NOMO-1 treated with dmso at 0.1 percent for 144 hours (cell line): ENCODE data around the gene FRK.
A peak's percentile ranks its signal among the peaks of the same experiment; 100 is the strongest.
"Not testable (repeated sequence)": the region's sequence is repeated elsewhere in the genome, so short reads cannot be mapped to it uniquely, and the experiment has no call there.

Experiments
- DNase-seq: peaks from one replicate; lab custom pipeline; 2025; ENCODE audit not compliant: unreplicated experiment; lab: John Stamatoyannopoulos, UW

Gene FRK

DNA sequence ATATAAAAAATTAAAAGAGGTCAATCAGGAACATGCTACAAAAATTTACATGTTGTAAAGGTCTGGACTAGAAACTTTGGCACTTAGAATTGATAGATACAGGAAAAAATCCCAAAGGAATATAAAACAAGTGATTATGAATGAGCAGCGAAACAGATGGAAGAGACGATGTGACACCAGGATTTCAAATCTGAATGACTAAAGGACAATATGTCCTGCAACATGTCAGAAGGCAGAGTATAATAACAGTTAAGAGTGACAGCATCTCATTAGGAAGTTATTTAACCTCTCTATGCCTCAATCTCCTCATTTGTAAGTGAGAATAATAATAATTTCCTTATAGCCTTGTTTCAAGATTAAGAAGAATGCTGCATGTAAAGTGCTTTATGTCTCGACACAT lies 50.3 kb downstream of the FRK start:
- DNase-seq: no peak

DNA sequence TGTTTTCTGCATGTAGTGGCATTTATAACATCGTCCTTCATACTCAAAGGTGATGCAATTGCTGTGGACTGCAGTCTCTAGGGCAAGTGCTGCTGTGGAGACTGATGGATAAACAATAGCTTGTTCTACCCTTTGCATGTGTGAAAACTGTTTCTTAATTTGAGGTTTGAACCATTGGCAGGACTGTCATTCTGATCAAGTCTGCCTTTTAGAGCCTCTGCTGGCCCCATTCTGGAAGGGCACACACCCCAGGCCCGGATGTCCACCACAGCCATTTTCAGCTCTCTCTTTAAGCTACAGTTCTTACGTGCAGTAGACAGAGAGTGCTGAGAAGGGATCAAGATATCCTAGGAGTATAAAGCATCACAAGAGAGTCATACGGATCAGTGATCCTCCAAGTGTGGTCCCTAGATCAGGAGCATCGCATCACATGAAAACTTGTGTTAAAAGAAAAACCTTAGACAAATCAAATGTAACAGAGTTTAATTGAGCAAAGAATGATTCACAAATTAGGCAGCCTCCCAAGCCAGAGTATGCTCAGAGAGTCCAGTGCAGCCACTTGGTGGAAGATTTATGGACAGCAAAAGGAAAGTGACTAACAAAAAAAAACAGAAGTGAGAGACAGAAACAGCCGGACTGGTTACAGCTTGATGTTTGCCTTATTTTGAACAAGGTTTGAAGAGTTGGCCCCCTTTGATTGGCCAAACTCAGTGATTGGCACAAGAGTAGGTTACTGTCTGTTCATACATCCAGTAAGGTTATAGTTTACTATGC lies 52.0 kb downstream of the FRK start:
- DNase-seq: peak; percentile 93

DNA sequence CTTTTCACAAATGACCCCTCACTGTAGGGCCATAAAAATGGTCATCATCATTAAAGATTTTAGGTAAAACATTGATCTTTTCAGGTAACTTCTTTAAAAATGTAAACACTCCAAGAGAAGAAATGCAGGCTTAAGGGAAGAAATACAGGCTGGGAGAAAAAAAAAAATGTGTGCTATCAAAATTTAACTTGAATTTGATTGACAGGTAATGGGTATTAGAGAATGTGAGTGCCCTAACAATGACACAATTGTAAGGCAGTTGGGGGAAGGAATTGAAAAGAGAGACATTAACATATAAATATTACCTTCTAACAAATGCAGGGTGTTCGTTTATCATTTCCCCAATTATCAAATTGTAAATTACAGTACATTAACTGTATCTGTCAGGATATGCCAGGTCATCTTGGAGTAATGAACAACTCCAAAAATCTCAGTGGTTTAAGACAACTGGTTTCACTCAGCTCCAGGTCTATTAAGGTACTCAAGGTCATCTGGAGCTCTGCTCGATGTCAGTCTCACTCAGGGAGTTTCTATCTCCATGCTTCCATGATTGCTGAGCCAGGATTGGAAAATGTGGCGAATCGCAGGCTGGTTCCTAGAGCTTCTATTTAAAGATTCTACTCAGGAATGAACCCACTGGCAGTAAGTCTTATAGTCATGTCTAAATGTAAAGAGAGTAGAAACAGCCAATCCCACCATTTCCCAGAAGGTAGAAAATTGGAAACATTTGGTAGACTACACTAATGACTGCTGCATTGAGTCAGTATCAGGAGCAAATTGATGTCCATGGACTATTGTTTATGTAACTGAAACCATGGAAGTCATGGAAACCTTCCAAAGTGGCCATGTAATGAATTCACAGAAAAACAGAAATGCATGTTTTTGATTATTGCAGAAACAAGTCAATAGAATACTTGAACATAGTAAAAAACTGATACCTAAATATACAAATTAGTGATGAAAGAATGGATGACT lies 55.6 kb downstream of the FRK start:
- DNase-seq: no peak

DNA sequence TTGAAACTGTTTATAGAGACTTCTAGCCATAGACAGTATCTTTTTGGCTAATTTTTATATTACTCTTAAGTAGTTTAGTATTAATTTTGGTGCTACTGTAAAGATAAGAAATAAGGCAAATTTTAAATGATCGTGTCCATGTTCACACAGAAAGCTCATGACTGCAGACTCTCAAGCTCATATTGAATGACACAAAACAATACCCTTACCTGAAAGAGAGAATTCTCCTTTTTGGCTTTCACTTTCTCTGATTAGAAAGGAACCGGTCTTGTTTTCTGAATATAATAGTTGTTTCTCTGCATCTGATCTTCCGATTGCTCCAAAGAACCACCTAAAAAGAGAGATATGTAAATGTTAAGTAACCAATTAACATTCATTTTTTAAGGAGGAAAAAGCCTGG lies 57.0 kb downstream of the FRK start:
- no peak for DNase-seq

GRCh38 chr6:116002756-116003155 lies 57.9 kb downstream of the FRK start:
- DNase-seq: no peak

DNA sequence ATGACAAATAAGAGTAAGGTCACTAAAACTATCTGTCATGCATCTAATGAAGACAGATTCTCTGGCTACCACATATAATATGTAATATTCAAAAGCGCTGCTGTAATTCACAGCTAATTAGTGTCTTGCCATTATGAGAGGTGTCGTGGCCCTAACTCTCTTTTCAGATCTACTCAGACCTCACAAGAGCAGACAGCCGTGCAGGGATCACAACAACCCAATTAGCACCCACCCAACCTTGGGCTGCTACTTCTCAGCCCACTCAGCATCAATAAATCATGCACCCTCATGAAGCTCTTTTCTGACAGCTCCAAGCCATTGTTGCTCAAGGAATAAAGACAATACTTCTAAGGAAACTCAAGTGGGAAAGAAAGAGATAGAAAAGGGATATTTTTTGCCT lies 61.5 kb downstream of the FRK start:
- DNase-seq: no peak

DNA sequence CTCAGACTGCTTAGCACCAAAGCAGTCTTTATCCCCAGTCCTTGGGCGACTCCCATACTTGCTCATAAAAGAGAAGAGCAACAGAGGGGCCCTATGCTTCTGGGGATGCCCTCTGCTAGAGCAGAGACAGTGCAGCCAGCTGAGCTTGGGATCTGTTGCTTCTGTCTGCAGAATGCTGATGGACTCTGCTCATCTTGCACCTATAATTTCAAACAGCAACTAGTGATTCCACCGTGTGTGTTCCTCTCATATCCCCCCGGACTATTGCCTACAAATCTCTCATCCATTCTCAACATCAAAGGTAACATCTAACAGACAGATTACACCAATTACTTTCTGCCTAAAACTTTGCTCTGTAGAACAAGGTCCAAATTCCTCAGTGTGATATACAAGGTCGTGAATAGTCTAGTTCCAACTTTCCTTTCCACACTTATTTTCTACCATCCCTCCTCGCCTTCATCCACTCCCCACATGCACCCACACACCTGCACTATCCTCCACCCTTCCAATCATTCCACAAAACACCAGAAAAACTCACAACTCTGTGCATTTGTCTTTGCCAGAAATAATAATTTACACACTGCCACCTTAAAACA lies 62.6 kb downstream of the FRK start:
- DNase-seq: no peak

GRCh38 chr6:115986026-115986425 lies 74.7 kb downstream of the FRK start:
- DNase-seq: no peak

DNA sequence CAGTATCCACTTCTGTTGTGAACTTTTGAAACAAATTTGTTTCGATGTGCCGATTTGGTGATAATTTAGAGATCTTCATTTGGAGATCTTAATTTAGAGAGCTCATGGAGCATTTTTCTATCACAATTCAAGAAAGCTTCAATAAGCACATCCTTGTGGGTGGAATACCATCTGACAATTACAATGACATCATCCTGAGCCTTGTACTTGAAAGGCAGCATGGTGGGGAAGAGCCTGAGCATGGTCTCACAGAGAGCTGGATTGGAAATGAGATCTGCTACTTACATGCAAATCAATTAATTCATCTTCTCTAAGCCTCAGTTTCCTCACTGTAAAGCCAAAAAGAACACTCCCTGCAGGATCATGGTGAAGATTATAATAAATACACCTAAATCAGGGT lies 75.9 kb downstream of the FRK start:
- DNase-seq: no peak

- DNase-seq: no peak
Observed at GRCh38 chr6:115983998-115984397, 76.7 kb downstream of the FRK start.

DNA sequence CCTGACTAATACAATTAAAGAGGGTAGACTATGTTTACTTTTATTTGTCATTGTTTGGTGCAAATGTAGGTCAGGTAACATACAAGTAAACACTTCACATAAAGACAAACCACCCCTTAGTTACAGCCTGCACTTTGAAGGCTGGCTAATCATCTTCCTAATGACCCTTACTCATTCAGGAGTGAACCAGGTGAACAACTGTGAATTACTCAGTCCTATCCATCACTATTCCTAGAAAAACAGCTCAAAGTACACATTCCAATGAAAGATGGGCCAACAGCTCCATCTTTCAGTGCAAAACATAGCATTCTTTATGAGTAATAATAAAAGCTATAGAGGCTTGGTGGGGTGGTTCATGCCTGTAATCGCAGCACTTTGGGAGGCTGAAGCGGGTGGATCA lies 78.2 kb downstream of the FRK start:
- no peak for DNase-seq

- no peak for DNase-seq
Observed at GRCh38 chr6:115977220-115977619, 83.5 kb downstream of the FRK start.

DNA sequence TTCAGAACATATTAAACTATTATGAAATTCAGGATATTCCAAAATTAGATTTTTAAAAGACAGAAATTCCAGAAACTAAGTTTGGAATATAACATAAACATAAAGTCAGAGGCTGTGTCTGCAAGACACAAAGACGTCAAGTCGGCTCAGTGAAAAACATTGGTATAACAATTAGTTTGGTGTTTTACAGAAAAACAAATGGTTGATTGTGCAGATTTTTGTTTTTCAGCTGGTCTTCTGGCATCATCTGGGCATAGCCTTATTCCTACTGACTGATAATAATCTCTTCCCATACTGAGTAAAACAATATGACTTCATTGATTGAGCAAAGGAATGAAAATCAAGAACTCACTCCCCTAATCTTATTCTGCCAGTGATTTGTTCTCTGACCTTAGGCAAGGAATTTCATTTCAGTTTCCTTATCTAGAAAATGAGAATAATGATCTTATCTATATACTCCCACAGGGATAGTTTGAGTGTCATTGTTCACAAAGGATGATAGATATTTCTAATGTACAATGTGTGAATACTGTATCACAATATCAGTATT lies 84.3 kb downstream of the FRK start:
- no peak for DNase-seq

GRCh38 chr6:115972679-115973078 lies 88.0 kb downstream of the FRK start:
- no peak for DNase-seq

GRCh38 chr6:115971785-115972184 lies 88.9 kb downstream of the FRK start:
- DNase-seq: no peak

- DNase-seq: no peak
Observed at GRCh38 chr6:115969930-115970273, 90.8 kb downstream of the FRK start.

DNA sequence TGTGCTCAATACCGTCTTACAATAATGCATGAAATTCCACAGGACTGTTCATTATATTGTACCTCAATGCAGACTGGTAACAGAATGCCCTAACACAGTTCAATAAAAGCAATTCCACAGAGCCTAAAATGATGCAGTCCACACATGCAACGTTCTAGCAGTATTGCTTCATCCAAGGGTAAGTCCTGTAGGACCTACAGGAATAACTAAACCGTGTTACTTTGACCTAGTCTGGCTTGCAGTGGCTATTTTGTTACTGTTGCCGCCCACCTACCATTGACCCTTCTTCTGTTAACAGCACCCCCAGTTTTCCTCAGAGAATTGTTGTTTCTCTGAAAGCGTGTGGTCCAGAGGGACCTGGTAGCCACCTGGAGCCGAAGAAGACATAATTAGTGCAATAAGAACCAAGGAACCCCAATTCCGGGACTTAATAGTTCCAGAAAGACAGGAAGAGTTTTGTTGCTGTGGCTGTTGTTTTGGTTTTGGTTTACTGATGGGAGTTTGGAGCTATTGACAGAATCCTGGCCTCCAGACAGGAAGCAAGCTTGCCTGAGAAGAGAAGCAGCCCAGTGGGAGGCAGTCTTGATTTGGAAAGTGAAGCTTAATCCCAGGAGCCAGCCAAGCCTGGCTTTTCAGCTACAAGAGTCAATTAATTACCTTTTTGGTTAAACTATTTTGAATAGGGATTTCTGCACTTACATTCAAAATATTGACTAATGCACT lies 91.3 kb downstream of the FRK start:
- DNase-seq: no peak

DNA sequence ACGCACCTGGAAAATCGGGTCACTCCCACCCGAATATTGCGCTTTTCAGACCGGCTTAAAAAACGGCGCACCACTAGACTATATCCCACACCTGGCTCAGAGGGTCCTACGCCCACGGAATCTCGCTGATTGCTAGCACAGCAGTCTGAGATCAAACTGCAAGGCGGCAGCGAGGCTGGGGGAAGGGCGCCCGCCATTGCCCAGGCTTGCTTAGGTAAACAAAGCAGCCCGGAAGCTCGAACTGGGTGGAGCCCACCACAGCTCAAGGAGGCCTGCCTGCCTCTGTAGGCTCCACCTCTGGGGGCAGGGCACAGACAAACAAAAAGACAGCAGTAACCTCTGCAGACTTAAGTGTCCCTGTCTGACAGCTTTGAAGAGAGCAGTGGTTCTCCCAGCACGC lies 100.4 kb downstream of the FRK start:
- DNase-seq: not testable (repeated sequence)

DNA sequence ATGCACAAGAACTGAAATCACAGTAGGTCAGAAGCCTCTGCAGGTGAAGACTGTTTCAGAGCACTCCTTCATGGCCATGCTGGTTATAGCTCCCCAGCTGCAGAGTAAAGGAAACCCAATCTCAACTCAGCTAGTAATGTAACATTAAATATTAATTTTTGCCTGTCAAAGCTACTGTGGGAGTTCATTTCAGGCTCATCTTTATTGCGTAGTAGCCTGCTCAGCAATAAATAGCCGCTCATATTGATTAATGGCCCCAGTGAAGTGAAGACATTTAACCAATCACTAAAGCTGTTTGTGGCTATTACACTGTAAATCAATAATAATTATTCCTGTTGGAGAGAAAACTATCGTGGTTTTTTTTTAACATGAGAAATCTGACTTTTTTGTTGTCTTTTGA lies 101.7 kb downstream of the FRK start:
- DNase-seq: no peak

GRCh38 chr6:115954740-115955139 lies 106.0 kb downstream of the FRK start:
- DNase-seq: no peak

GRCh38 chr6:115948751-115949150 lies 111.9 kb downstream of the FRK start:
- no peak for DNase-seq
